ENCODE measurements around the gene PIEZO2. TPM values are rescaled to one million over a fixed set of nuclear protein-coding genes. Genes with fewer than 3 reads are reported as not detected.

The PIEZO2 gene
- polyA plus RNA-seq, 1 experiment = 4.6 TPM

DNA sequence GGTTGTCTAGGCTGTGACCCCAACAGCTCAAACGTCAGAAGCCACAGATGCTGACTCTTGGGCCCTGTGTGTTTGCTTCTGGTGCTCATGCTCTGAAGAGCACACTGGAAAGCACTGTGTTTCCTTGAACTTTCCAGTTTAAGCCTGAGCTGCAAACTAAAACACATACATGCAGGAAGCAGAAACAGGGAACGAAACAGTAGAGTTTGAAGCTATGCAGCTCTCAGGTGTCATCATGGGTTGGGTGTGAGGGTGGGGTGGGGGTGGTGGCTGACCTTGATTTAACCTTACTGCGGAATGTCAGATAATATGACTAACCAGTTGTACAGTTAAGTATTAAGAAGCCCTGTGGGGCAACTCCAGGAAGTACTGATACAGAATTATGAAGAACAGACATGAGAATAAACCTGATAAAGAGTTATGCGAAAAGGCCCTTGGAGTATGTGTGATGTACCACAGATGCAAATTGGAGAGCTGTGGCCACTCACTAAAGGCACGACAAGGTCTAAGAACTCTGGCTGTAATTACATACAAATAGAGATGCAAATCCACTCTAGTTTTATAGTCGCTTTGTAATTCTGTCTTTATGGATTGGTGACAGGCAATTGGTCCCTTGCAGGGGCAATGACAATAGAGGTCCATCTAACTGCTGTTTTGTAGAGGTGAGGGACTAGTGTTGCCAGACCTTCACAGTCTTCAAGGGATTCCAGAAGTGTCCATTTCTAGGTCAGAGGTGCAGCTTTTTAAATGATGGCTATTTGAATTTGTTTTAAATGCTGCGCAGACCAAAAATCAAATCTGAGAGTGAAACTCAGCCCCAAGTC is 350.4 kb downstream of the PIEZO2 start:
- TF ChIP-seq, protein P1, sequence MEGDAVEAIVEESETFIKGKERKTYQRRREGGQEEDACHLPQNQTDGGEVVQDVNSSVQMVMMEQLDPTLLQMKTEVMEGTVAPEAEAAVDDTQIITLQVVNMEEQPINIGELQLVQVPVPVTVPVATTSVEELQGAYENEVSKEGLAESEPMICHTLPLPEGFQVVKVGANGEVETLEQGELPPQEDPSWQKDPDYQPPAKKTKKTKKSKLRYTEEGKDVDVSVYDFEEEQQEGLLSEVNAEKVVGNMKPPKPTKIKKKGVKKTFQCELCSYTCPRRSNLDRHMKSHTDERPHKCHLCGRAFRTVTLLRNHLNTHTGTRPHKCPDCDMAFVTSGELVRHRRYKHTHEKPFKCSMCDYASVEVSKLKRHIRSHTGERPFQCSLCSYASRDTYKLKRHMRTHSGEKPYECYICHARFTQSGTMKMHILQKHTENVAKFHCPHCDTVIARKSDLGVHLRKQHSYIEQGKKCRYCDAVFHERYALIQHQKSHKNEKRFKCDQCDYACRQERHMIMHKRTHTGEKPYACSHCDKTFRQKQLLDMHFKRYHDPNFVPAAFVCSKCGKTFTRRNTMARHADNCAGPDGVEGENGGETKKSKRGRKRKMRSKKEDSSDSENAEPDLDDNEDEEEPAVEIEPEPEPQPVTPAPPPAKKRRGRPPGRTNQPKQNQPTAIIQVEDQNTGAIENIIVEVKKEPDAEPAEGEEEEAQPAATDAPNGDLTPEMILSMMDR (IDR thresholded peaks at IDR 0.05; ENCODE audit: insufficient read depth, low read depth, low read length) = no peak
- POLR2A ChIA-PET = interaction anchor here (0.6 kb wide), 1 partner anchor 378 kb away, joined by 3 read pairs; no protein-coding TSS in a partner anchor
- CTCF ChIA-PET = interaction anchor here (0.6 to 1.6 kb wide), 7 partner anchors 10 to 692 kb away, joined by 3 to 7 read pairs (median 4); no protein-coding TSS in a partner anchor
- Histone ChIP-seq H3K36me3 (ENCODE audit: control insufficient read depth, insufficient read depth, low read length) (no peaks in the 10 kb centered on the region), H3K27me3 (ENCODE audit: control insufficient read depth, insufficient read depth, low read length) (no peaks in the 10 kb centered on the region), H3K4me3 (ENCODE audit: low read depth, low read length) (no peak overlapping the region)
- no peak for DNase-seq (ENCODE audit: low read depth)

DNA sequence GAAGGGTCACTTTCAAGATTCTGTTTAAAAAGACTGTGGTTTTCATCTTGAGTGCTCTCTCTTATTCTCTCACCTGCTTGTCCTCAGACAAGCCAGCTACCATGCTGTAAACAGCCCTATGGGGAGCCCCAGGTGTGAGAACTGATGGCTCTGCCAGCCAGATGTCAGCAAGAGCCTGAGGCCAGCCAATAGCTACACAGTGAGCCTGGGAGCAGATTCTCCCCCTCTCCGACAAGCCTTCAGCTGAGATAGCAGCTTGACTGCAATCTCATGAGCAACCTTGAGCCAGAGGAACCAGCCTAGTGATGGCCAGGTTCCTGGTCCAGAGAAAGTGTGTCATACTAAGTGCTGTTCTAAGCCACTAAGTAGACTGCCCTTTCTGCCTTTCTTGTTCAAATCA is 351.5 kb downstream of the PIEZO2 start:
- DNase-seq (ENCODE audit: low read depth) = no peak
- no peak overlapping the region for H3K4me3 ChIP-seq (ENCODE audit: low read depth, low read length)
- no peaks in the 10 kb centered on the region for H3K27me3 ChIP-seq (ENCODE audit: control insufficient read depth, insufficient read depth, low read length)
- H3K36me3 ChIP-seq (ENCODE audit: control insufficient read depth, insufficient read depth, low read length) = no peaks in the 10 kb centered on the region
- POLR2A ChIA-PET = no interaction called here
- TF ChIP-seq, protein P1 (IDR thresholded peaks at IDR 0.05; ENCODE audit: insufficient read depth, low read depth, low read length) = no peak
- CTCF ChIA-PET = interaction anchor here (0.6 to 1.4 kb wide), 4 partner anchors 11 to 694 kb away, joined by 3 to 7 read pairs (median 4); no protein-coding TSS in a partner anchor

DNA sequence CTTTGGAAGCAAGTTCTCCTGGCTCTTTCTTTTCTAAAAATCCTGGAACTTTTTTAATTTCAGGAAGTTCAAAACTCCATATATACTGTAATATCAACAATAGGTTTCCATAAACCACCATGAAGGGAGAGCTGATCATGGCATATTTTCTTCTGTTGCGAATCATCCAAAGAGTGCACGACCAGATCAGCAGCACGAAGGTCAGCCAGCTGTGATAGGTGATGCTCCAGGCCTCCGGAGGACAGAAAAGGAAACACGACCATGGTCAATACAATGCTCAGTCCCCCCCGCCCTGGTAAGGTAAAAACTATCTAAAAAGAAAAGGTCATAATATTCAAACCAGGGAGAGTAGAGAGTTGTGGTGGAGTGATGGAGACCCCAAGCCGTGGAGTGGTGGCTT is 354.6 kb downstream of the PIEZO2 start:
- no peak overlapping the region for H3K4me3 ChIP-seq (ENCODE audit: low read depth, low read length)
- CTCF ChIA-PET = interaction anchor here (0.9 to 1.5 kb wide), 2 partner anchors 9 to 23 kb away, joined by 3 to 5 read pairs; no protein-coding TSS in a partner anchor
- POLR2A ChIA-PET = no interaction called here

DNA sequence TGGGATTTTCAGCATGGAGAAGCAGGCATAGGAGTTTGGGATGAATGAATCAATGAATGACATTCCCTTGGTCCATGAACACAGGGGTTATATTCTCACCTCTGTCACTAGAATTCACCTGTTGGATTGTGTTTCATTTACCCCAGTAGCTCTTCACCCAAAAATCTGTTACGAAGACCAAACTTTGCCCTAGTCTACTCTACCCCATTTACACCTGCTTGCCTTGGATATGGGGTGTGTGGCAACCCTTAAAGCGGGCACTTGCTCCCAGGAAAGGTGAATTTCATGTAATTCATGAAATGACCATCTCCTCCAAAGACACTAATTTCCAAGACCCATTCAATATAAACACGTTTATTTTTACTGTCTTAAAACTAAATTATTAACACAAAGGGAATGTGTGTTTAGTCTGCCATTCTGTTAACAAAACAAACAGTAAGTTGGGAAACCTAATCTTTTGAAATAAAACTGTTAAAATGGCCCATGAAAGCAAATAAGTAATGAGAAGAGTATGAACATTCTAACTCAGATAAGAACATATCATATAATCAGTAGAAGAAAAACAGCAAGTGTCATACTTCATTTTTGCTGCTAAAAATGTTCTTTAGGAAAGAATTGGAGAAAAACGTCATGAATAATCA is 355.5 kb downstream of the PIEZO2 start:
- CTCF ChIA-PET = no interaction called here
- H3K36me3 ChIP-seq (ENCODE audit: control insufficient read depth, insufficient read depth, low read length) = no peaks in the 10 kb centered on the region
- DNase-seq (ENCODE audit: low read depth) = no peak

More for the DNA sequence above, 354.6 kb downstream of the PIEZO2 start:
- TF ChIP-seq, protein P1 (IDR thresholded peaks at IDR 0.05; ENCODE audit: insufficient read depth, low read depth, low read length) = no peak
- Histone ChIP-seq H3K27me3 (ENCODE audit: control insufficient read depth, insufficient read depth, low read length) (no peaks in the 10 kb centered on the region), H3K36me3 (ENCODE audit: control insufficient read depth, insufficient read depth, low read length) (no peaks in the 10 kb centered on the region)
- no peak for DNase-seq (ENCODE audit: low read depth)

DNA sequence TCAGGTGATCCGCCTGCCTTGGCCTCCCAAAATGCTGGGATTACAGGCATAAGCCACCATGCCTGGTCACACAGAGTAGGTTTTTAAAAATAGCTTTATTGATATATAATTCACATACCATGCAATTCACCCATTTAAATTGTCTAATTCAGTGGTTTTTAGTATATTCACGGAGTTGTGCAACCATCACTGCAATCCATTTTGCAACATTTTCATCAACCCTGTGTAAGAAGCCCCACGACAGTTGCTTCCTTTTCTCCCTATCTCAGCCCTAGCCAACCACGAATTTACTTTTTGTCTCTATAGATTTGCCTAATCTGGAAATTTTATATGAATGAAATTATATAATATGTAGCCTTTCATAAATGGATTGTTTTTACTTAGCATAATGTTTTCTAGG is 357.2 kb downstream of the PIEZO2 start:
- H3K36me3 ChIP-seq (ENCODE audit: control insufficient read depth, insufficient read depth, low read length) = no peaks in the 10 kb centered on the region
- no peaks in the 10 kb centered on the region for H3K27me3 ChIP-seq (ENCODE audit: control insufficient read depth, insufficient read depth, low read length)
- no peak overlapping the region for H3K4me3 ChIP-seq (ENCODE audit: low read depth, low read length)
- TF ChIP-seq, protein P1 (IDR thresholded peaks at IDR 0.05; ENCODE audit: insufficient read depth, low read depth, low read length) = no peak
- CTCF ChIA-PET = no interaction called here
- DNase-seq (ENCODE audit: low read depth) = no peak
- POLR2A ChIA-PET = no interaction called here

More for the DNA sequence above, 355.5 kb downstream of the PIEZO2 start:
- POLR2A ChIA-PET = no interaction called here
- TF ChIP-seq, protein P1 (IDR thresholded peaks at IDR 0.05; ENCODE audit: insufficient read depth, low read depth, low read length) = no peak
- Histone ChIP-seq H3K27me3 (ENCODE audit: control insufficient read depth, insufficient read depth, low read length) (no peaks in the 10 kb centered on the region), H3K4me3 (ENCODE audit: low read depth, low read length) (no peak overlapping the region)

Data from BJ (cell line).